HepG2 (cell line): ENCODE results near the gene NT5M.

Experiments
- ARHGAP35 ChIP-seq: sonication (generic); formaldehyde crosslinking; IDR thresholded peaks from 2 replicates; pipeline ENCODE4 v1.9.0; 2022; ENCODE audit warnings: mild to moderate bottlenecking, inconsistent platforms, moderate library complexity, missing genetic modification reagents, borderline replicate concordance
- ZNF333 ChIP-seq: sonication (generic); formaldehyde crosslinking; IDR thresholded peaks from 2 replicates; pipeline ENCODE4 v1.4.0; 2020; ENCODE audit warnings: mild to moderate bottlenecking, missing genetic modification reagents, borderline replicate concordance

GRCh38 chr17:17253406-17253805 is 49.8 kb upstream of the NT5M start:
- TF ChIP-seq ARHGAP35 (CRISPR knock-in tag) (no peak), ZNF333 (CRISPR knock-in tag) (no peak)
